ENCODE measurements around the gene SYT1.

The SYT1 gene

DNA sequence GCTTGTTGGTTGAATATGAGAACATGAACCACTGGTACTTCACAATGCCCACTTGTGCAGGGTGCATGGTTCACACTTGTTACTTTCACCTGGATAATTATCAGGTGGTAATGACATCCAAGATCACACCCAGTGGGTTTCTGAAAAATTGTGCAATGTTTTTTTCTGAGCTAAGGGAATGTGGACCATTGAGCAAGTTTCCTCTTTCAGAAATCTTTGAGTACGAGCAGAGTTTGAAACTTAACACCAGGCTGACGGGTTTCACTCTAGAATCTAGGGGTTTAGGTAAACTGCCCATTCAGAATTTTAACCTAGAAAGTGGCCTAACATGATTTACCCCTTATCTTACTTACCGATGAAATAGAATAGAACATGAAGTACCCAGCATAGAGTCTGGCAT, 436.6 kb downstream of the SYT1 start:
- DNase-seq, result no peak

DNA sequence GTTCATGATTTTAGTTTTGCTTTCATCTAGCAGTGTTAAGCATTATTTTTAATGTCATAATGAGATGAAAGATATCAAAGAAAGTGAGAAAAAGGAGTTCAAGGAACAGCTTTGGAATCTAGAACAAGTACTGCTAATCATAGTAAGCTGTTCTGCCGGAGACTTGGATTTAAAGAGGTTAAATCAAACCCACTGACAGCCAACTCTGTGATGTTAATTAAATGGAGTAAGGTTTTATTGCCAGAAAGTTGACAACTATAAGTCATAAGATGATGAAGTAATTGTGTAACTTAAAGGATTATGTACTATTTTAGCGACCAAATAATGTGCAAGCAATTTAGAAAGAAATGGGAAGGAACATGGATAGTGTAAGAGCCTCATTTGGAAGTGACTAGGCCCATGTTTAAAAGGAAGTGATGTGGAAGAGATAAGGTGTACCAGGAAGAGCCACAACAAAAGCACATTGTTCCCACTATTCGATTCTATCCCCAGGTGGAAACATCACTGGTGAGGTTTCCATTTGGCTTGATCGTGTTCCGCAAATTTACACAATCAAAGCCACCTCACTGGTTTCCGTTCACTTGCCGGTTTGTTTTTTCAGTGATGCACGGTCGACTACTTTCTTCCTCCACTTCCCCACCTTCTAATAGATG, 437.7 kb downstream of the SYT1 start:
- DNase-seq, result no peak

DNA sequence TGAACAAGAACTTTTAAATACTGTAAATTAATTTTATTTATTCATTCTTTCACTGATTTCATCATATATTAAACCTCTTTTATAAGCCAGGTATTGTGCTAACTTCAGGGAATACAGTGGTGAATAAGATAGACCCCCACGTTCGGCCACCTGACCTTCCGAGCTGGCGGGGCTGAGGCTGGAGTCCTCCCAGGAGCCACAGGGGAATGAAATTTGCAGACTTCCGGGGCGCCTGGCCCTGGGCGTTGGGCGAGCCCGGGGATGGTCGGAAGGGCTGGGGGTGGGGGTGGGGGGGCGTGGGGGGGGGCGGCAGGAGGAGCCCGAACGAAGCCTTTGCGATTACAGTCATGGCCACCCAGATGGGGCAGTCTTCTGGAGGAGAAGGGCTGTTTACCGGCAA, 442.8 kb downstream of the SYT1 start:
- DNase-seq, result no peak

DNA sequence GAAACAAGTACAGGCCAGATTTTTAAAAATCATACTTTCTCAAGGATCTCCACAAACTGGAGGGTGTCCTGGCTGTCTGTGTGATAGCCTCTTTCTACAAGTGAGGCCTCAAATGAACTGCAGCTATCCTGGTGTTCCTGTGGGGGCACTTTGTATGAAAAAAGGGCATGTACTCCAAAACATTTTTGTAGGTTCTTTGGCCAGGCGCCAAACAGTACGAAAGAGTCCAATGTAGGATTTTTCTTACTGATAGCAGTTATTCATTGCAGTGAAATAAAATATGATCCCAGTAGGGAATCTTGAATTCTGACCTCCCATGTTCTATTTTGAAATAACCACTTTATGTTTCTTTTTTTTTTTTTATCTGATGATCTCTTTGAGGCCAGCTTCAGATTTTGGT, 444.5 kb downstream of the SYT1 start:
- DNase-seq, result no peak

DNA sequence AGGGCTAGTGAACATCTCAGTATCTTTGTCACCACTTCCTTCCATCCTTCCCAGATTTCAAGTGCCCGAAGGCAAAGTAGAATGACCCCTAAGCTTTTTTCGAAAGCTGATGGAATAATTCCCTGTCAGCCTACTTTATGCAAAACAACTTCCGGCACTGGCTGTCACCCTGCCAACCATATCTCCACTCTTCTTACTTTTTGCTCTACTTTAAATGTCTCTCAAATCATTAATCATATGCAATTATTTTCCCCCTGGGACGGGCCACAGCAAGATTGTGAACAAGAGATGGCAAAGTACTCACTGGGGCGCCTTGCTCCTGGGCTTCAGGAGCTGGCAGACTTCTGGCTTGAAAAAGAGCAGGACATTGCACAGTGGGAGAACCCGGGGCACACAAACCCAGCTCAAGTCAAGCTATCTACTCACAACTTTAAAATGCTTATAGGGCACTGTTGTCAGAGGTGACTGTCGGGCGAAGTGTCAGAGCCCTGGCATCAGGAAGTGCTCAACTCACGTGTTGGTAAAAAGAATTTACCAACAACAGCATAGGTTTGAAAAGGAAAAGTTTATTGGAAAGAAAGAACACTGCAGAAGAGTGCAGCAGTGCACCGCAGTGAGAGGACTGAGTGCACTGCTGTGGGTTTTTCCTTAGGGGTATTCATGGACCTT, 452.7 kb downstream of the SYT1 start:
- no peak for DNase-seq

DNA sequence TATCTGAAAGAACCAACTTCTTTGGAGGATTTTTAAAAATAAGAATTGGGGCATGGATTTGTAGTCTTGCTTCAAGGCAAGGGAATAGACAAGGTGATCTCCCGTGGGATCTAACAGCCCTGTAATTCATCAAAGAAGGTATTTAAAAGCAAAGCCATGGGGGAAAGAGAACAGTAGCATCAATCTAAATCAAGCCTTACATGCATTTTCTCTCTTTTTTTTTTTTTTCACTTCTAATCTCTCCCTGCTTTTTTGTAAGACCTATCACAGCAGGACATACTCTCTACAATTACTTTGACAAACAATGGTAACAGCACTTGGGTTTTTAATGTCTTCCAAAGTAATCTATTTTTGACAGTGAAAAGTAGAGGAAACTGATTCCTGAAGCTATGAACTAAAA, 458.3 kb downstream of the SYT1 start:
- DNase-seq, result no peak

DNA sequence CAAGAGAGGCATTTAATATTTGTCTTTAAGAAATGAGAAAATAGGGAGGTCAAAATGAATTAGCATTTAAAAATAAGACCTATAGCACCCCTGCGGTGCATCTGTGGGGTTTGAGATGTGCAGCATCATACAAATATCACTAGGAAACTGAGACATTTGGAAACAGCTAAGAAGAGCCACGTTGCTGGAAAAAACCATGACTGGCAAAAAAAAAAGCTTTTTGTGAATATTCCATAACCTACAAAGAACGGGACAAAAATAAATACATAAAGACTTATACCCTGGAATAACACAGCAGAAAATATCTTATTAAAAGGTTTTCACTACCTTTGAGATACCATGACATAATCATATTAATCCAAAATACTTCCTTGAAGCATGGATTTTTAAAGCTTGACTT, 460.0 kb downstream of the SYT1 start:
- no peak for DNase-seq

DNA sequence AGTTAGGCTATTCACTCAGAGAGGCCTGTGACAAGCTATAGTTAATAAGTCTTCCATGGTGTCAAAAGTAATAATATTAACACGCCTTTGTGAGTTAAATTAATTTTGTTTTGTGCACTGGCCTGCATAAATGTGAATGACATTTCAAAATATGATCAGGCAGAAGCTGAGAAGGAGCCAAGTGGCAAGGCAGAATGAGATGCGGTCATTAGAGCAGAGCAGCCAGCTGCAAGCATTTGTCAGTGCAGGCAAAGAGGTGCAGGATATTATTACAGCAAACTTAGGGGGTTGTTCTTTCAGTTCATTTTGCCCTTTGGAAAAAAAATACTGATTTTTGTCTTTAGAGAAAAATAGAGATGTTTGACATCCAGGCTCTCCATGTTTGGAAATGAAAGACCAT, 461.6 kb downstream of the SYT1 start:
- no peak for DNase-seq

DNA sequence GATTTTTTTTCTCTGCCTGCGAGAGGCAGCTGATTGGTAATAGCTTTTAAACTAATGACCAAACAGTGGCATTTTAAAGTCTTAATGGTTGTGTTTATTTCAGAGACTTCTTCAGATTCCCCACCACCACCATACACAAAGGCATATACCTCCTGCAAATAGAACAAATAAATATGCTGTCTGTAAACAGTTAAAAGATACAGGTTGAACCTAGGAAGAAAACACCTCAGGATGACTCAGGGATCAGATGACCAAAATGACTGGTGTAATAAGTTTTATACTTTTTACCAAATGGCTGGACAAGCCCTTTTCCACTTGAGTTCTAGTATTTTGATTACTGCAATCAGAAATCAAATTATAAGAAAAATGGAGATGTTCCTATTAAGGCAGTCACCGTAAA, 462.1 kb downstream of the SYT1 start:
- no peak for DNase-seq

DNA sequence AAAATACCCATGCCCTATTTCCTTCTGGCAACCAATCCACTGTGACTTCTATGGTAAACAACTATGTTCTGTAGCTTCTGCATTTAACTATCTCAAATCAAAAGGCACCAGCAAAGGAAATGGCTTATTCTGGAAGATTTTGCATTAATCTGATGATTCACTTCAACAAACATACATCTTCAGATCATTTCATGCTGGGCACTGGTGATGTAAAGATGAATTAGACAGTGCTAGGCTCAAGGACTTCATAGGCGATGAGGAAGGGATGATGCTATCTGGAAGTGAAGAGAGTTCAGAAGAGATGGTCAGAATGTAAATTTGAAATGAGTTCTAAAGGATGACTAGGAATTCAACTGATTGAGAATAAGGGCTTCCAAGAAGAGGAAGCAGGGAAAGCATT, 462.9 kb downstream of the SYT1 start:
- no peak for DNase-seq

DNA sequence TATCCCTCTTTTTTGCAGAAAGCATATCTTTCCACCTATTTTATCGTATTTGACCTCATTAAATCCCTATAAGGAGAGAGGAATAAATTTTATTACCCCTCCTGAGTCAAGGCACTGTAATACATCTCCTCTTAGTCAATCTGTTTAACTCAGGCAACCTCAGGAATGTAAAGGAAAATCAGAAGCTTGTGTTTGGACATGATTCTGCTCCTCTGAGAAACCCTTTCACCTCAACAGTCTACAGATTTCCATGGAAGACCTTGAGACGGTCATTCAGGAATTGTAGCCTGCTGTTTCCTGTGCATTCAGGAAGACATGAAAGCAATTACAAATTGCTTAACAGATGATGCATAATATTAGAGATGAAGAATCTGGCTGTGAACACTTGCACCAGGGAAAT, 465.4 kb downstream of the SYT1 start:
- no peak for DNase-seq

DNA sequence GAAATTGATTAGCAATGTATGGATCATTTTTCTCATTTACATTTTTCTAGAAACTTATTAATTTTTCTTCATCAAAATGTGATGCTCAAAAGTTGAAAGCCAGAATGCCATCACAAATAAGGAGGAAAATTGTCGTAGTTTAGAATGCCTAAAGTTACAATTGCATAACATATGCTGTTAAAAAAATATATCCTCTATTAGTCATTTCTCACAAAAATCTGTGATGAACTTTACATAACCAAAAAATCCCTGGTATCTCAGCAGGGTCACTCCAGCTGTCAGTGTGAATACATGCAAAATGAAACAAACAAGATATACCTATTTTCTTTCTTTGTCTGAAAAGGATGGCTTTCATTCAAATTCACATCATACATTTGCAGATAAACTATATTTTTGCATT, 467.3 kb downstream of the SYT1 start:
- no peak for DNase-seq

DNA sequence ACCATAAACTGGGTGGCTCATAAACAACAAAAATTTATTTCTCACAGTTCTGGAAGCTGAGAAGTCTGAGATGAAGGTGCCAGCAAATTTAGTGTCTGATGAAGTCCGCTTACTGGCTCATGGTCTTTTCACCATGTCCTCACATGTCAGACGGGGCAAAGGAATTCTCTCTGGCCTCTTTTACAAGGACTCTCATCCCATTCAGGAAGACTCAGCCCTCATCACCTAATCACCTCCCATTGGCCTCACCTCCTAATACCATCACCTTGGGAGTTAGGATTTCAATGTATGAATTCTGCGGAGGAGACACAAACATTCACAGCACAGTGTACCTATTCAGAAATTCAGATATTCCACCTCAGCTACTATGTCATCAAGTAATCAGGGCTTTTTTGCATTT, 468.6 kb downstream of the SYT1 start:
- DNase-seq, result no peak

DNA sequence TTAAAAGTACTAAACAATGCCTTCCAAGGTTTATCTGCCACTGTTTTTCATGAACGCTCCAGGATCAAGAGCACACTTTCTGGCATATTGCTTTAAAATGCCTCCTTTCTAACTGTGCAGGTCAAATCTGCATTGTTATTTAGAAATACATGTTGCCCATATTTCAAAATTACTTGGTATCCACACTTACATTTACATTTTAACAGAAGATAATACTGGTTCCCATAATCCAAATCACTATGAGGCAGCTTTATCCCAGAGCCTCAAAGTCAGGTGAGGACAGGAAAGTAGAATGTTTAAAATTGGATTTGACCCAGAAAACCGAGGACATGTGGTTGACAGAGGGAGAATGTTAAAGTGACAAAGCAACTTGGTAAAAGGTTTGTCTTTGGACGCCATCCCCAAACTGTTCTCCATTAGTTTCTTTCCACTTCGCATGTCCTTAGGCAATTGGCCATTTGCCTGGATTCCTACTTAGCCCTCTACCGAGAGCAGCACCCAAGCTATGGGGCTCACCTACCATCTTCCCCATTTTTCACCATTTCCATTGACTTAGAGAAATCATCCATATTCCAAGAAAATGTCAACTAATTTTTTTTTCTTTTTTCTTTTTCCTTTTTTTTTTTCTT, 473.2 kb downstream of the SYT1 start:
- no peak for DNase-seq

DNA sequence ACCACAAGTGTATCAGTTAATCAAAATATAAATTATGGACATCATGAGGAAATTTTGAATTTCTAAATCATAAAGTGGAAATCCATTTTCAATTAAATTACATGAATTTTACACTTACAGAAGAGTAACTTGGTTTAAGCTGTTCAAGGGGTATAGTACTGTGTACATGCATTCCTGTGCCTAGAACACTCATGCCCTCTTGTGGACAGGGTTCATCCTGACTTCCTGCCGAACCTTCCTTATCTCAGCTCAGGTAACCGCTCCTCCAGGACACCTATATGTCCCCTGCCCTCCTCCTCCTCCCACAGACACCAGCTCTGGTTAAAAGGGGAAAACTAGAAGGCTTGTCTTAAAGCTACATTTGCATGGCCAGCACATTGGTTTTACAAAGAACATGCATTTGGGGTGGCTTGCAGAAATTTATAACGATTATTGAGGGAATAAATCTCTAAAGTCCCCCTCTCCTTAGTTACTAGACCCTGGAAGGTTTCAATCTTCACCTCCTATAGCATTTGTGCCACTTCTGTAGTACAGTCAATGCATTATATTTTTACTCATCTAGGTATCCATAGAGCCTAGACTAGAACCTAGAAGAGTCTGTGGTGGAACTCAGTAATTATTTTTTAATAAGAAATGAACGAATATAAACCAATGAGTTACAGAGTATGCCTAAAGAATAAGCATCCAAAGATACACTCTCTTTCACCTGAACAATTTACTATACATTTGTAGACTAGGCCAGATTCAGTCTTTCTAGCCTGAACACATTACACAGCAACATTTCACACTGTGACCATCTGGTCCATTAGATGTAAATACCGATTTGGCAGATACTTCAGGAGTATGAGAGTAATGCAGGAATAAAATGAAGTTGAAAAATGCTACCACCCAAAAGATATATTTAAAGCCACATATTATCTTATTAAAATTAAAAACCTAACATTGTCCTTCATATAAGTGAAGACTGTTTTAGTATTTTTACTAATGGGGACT, 480.6 kb downstream of the SYT1 start:
- DNase-seq, result no peak

DNA sequence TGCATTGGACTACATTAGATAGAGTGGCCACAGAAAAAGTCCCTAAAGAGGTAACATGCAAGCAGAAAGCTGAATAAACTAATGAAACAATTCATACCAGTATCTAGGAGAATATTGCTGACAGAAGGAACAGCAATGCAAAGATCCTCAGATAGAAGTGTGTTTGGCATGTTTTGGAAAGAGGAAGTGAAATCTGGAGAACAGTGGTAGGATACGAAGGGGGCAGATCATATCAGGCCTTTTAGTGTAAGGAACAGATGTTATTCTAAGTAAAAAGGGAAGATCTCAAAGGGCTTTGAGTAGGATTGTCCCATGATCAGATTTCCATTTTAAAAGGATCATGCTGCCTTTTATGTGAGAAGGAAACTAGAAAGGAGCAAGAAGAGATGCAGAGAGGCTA, 483.3 kb downstream of the SYT1 start:
- no peak for DNase-seq

DNA sequence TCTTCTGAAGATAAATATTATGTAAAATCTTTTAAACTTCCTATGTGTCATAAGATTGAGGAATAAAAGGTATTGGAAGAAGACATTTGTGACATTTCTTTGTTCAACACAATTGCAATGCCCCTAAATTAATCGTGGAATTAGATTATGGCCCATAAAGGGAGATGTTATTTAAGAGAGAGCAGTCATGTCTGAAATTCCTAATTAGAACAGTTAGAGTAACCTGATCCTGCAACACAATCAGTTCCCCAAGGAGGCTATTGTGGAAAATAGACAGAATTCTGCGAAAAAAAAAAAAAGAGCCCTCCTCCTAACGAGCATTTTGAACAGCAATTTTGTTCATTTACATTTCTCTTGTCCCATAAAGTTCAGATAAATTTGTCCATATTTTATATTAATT, 486.7 kb downstream of the SYT1 start:
- DNase-seq, result no peak

DNA sequence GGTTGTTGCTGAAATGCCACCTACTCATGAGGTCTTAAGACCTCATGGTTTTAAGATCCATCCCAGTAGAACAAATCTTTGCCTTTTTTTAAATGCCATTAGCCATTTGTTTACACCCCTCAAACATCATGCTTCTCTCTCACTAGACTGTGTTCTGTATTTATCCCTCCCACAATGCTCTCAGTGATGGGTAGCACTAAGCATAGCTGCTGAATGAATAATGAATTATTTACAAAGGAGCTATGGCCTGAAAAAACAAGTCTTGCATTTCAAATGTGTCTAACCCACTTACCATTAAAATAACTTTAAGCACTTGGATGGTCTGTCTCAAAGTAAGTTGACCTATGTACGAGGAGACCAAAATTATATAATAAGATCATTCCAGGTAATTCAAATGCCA, 491.6 kb downstream of the SYT1 start:
- DNase-seq, result no peak

DNA sequence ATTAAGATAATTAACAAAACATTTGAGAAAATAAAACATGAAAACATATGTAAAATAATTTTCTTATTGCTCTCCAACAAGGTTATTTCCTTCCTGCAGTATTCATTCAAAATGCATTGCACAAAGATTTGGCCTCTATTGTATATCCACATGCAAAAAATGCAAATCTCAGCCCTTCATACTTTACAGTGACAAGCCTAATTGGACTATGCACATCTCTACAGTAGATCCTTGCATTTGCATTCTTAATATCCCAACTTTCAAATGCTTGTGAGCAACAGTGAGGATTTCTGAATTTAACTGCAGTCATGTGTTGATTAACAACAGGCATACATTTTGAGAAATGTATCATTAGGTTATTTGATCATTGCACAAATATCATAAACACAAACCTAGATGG, 492.5 kb downstream of the SYT1 start:
- DNase-seq, result no peak

DNA sequence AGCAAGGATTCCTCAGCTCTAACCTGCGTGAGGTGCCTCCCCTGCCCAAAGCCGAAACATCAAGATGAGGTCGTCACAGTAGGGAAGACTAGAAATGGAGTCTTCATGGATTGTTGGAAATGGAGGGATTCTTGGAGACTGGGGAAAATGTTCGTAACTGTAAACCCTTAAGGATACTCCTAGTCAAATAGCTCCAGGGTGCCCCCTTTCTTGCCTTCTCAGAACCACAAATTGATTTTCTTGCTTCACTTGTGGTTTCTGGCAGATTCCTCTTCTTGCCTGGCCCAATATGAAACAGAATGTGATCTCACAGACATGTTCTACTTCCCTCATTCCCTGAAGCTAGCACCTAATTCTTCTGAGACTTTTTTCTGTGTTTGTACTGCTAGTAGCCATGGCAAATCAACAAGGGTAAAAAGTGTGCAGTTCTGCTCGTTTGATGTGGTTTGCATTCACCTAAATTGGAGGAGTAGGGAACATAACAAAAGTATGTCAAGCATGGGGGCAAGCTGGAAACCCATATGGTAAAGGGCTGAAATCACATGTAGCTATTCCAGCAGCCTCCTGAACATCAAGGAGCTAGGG, 494.2 kb downstream of the SYT1 start:
- DNase-seq, result no peak

DNA sequence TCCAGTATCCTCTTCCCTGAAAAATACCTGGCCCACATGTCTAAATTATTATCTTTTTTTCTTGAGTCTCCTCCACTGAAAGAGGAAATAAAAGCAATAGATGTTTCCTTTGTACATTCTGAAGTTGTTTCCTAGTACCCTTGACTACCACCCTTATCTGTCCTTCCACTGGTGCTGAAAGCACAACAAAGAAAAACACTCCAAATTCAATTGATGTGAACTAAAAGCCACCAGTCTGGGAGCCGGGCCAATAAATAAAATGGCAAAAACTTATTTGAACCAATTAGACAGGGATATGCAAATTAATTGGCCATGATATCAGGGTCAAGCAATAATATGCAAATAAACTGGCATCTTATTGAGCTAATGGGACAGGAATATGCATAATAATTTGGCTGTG, 495.7 kb downstream of the SYT1 start:
- no peak for DNase-seq

DNA sequence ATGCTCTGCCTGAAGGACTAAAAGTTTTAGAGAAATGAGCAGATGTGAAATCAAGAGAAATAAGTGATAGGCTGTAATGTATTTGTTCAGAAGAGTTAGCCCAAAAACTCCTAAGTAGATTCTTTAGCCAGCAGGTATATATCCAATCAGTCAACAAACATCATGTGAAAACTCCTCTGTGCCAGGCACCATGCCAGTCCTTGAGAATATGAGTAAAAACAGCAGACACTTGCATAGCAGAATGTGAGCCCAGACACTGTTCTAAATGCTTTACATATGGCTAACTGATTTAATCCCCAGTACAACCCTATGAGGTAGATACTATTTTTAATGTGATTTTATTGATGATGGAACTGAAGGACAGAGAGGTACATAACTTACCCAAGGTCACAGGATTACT, 496.4 kb downstream of the SYT1 start:
- no peak for DNase-seq

DNA sequence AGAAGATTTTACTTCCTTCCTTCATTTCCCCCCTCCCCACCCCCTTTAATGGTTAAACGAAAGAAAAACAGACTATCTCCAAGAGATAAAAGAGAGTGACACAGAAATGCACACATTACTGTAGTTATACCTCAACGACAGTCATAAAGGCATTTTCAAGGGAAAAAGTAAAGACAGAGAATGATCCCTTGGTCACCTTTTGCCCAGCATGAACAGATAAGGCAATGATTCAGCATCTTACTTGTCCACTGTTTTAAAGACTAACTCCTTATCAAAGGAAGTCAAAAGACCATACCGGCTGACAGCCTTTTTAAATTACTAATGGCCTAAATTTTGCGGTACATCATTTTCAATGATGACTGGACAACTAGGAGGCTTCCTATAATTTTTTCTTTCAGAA, 499.6 kb downstream of the SYT1 start:
- DNase-seq, result no peak

Measured in femur (tissue), 1 donor.